ENCODE results near the gene ZNF248. TPM values are rescaled to one million over a fixed set of nuclear protein-coding genes. Genes with fewer than 3 reads are reported as not detected.

The ZNF248 gene
- total RNA-seq, 1 experiment from 2014 or later: 17.6 TPM

DNA sequence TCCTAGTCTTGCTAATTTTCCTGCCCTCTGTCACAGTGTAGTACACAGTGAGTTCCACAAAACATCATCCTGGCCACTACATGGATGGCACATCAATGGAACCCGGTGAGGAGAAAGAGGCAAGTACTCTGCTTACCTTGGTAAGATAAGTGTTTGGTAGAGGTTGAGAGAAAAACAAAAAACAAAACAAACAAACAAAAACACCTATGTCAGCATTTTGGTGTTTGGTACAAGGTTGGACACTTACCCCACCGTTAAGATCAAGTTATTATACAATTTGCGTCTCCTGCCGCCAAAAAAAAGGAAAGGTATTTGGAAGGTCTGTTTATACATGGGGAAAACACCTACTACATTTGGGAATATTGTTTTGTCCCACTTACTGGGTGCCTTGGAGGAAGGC lies 72.7 kb downstream of the ZNF248 start:
- BruUV-seq (replicated peaks): no TSS peak
- peaks cover 7% of the 10 kb centered on the region for H3K4me1 Mint-ChIP-seq (ENCODE audit: low read depth, unreplicated experiment)
- H3K4me3 Mint-ChIP-seq (ENCODE audit: unreplicated experiment): no peak overlapping the region
- 0 out of 2 replicates have a peak, but pooled peaks cover 10% of the 10 kb centered on the region for H3K4me1 ChIP-seq
- H3K4me3 ChIP-seq (ENCODE audit: low read depth, low read length): no peak overlapping the region
- no peaks in the 10 kb centered on the region for H3K27me3 Mint-ChIP-seq (ENCODE audit: insufficient read depth, unreplicated experiment)
- TF ChIP-seq, protein P1, sequence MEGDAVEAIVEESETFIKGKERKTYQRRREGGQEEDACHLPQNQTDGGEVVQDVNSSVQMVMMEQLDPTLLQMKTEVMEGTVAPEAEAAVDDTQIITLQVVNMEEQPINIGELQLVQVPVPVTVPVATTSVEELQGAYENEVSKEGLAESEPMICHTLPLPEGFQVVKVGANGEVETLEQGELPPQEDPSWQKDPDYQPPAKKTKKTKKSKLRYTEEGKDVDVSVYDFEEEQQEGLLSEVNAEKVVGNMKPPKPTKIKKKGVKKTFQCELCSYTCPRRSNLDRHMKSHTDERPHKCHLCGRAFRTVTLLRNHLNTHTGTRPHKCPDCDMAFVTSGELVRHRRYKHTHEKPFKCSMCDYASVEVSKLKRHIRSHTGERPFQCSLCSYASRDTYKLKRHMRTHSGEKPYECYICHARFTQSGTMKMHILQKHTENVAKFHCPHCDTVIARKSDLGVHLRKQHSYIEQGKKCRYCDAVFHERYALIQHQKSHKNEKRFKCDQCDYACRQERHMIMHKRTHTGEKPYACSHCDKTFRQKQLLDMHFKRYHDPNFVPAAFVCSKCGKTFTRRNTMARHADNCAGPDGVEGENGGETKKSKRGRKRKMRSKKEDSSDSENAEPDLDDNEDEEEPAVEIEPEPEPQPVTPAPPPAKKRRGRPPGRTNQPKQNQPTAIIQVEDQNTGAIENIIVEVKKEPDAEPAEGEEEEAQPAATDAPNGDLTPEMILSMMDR (IDR thresholded peaks at IDR 0.05; ENCODE audit: insufficient read depth in 1 of 2, low read depth in 1 of 2, low read length in 1 of 2, severe bottlenecking in 1 of 2, unreplicated experiment in 1 of 2): no peak
- H3K9me3 Mint-ChIP-seq (ENCODE audit: unreplicated experiment): peaks cover 14% of the 10 kb centered on the region
- no peaks in the 10 kb centered on the region for H3K27me3 ChIP-seq (replicated peaks; ENCODE audit: control insufficient read depth, insufficient read depth, low read length)
- peaks cover 27% of the 10 kb centered on the region for H3K9me3 ChIP-seq
- CTCF ChIA-PET: no interaction called here
- H3K36me3 ChIP-seq (ENCODE audit: control insufficient read depth, insufficient read depth, low read length): no peaks in the 10 kb centered on the region
- H3K27ac Mint-ChIP-seq (ENCODE audit: unreplicated experiment): no peak overlapping the region
- DNase-seq: no peak
- peaks cover under 1% of the 10 kb centered on the region for H3K36me3 Mint-ChIP-seq (ENCODE audit: insufficient read depth, unreplicated experiment)
- POLR2A ChIA-PET: no interaction called here
- intact Hi-C loops (cut with micrococcal nuclease; ENCODE audit: unreplicated experiment): no loop called here

DNA sequence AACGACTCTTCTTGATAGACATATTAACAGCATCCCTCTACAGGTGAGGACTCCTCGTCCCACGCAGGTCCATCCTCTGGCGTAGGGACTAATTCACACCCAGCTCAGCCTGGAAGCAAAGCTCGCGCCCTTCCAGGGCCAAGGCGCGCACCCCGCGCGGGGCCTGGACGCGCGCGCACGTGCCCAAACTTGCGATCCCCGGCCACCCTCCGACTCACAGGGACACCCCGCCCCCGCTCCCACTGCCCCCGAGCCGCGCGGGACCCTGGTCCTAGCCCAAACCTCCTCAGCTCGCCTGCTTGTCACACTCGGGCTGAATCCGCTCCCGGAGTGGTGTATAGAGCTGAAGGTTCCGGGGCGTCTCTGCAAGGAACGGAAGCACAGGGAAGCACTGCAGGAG lies 76.9 kb downstream of the ZNF248 start:
- Mint-ChIP-seq H3K9me3 (ENCODE audit: unreplicated experiment) (peaks cover 14% of the 10 kb centered on the region), H3K4me1 (ENCODE audit: low read depth, unreplicated experiment) (no peaks in the 10 kb centered on the region), H3K27me3 (ENCODE audit: insufficient read depth, unreplicated experiment) (no peaks in the 10 kb centered on the region), H3K27ac (ENCODE audit: unreplicated experiment) (no peak overlapping the region), H3K36me3 (ENCODE audit: insufficient read depth, unreplicated experiment) (no peaks in the 10 kb centered on the region), H3K4me3 (ENCODE audit: unreplicated experiment) (no peak overlapping the region)
- ChIA-PET POLR2A (no interaction called here), CTCF (no interaction called here)
- no peaks in the 10 kb centered on the region for H3K36me3 ChIP-seq (ENCODE audit: control insufficient read depth, insufficient read depth, low read length)
- no peak for DNase-seq
- H3K4me1 ChIP-seq: no peaks in the 10 kb centered on the region
- no TSS peak for BruUV-seq (replicated peaks)
- peaks cover 12% of the 10 kb centered on the region for H3K9me3 ChIP-seq
- intact Hi-C loops (cut with micrococcal nuclease; ENCODE audit: unreplicated experiment): no loop called here
- H3K4me3 ChIP-seq (ENCODE audit: low read depth, low read length): no peak overlapping the region
- TF ChIP-seq, protein P1 (IDR thresholded peaks at IDR 0.05; ENCODE audit: insufficient read depth in 1 of 2, low read depth in 1 of 2, low read length in 1 of 2, severe bottlenecking in 1 of 2, unreplicated experiment in 1 of 2): no peak
- H3K27me3 ChIP-seq (replicated peaks; ENCODE audit: control insufficient read depth, insufficient read depth, low read length): no peaks in the 10 kb centered on the region

GRCh38 chr10:37777056-37777455 lies 80.4 kb downstream of the ZNF248 start:
- DNase-seq: no peak
- Mint-ChIP-seq H3K36me3 (ENCODE audit: insufficient read depth, unreplicated experiment) (no peaks in the 10 kb centered on the region), H3K4me1 (ENCODE audit: low read depth, unreplicated experiment) (no peaks in the 10 kb centered on the region), H3K4me3 (ENCODE audit: unreplicated experiment) (no peak overlapping the region), H3K27ac (ENCODE audit: unreplicated experiment) (no peak overlapping the region), H3K27me3 (ENCODE audit: insufficient read depth, unreplicated experiment) (no peaks in the 10 kb centered on the region), H3K9me3 (ENCODE audit: unreplicated experiment) (peaks cover 5% of the 10 kb centered on the region)
- Histone ChIP-seq H3K4me3 (ENCODE audit: low read depth, low read length) (no peak overlapping the region), H3K9me3 (peaks cover 7% of the 10 kb centered on the region), H3K36me3 (ENCODE audit: control insufficient read depth, insufficient read depth, low read length) (no peaks in the 10 kb centered on the region), H3K27me3 (replicated peaks; ENCODE audit: control insufficient read depth, insufficient read depth, low read length) (no peaks in the 10 kb centered on the region), H3K4me1 (no peaks in the 10 kb centered on the region)
- intact Hi-C loops (cut with micrococcal nuclease; ENCODE audit: unreplicated experiment): no loop called here
- POLR2A ChIA-PET: no interaction called here
- CTCF ChIA-PET: no interaction called here
- TF ChIP-seq, protein P1 (IDR thresholded peaks at IDR 0.05; ENCODE audit: insufficient read depth in 1 of 2, low read depth in 1 of 2, low read length in 1 of 2, severe bottlenecking in 1 of 2, unreplicated experiment in 1 of 2): no peak
- no TSS peak for BruUV-seq (replicated peaks)

Measured in Caco-2 (cell line).